Measurements from ENCODE around the gene DLK1.

The DLK1 gene

DNA sequence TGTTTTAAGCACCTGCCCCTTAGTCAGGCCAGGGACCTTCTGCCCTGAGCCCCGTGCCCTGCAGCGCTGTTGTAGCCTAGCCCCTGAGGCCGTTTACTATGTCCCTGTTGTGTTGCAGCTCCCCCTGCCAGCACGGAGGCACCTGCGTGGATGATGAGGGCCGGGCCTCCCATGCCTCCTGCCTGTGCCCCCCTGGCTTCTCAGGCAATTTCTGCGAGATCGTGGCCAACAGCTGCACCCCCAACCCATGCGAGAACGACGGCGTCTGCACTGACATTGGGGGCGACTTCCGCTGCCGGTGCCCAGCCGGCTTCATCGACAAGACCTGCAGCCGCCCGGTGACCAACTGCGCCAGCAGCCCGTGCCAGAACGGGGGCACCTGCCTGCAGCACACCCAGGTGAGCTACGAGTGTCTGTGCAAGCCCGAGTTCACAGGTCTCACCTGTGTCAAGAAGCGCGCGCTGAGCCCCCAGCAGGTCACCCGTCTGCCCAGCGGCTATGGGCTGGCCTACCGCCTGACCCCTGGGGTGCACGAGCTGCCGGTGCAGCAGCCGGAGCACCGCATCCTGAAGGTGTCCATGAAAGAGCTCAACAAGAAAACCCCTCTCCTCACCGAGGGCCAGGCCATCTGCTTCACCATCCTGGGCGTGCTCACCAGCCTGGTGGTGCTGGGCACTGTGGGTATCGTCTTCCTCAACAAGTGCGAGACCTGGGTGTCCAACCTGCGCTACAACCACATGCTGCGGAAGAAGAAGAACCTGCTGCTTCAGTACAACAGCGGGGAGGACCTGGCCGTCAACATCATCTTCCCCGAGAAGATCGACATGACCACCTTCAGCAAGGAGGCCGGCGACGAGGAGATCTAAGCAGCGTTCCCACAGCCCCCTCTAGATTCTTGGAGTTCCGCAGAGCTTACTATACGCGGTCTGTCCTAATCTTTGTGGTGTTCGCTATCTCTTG lies 7.6 kb downstream of the DLK1 start:
- no peak for DNase-seq

DNA sequence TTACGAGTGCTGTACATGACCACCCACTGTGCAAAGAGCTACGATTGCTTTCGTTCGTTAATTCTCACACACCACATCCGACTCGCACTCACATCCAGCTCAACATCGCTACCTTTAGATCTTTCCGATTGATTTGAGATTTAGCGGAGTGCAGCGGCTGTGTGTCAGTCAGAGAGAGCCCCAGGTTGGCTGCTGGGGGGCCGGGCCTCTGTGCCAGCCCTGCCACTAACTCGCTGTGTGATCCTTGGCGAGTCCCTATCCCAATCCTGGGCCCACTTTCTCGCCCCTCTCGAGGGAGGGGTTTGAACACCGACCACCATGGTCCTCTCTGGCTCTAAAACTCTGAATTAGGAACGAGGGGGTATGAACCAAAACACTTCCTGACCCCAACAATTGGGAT lies 8.6 kb downstream of the DLK1 start:
- DNase-seq = no peak

DNA sequence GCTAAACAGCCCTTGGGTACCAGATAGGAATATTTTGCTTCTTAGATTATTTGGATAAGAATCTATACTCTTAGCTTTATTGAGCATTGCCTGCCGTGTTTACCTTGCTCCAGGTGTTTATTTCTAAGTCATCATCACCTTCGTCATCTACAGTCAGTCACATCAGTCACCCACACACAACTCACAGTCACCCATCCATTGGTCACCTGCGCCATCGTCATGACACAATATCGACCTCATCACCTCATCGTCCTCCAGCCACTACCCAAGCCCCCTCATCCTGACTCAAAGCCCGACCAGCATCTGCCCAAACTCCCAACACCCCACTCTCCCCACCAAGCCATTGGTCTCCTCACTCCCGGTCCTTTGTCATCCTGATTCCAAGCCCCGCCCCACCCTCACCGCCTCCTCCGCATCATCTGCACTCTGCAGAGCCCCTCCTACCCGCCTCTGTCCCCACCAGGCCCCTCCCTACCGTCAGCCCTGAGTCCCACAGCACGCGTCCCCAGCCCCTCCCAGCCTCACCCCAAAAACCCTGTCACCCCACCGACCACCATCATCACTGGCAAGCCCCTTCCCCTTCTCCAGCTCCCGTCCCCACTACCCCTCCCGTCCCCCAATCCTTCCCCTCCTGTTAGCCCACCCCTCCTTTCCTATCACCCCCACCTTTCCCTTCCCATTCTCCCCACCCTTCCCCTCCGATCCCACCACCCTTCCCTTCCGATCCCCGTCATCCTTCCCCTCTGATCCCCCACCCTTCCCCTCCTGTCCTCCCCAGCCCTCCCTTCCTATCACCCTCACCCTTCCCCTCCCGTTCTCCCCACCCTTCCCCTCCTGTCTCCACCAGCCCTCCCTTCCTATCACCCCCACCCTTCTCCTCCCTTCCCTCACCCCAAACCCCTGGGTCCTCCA lies 9.8 kb downstream of the DLK1 start:
- no peak for DNase-seq

DNA sequence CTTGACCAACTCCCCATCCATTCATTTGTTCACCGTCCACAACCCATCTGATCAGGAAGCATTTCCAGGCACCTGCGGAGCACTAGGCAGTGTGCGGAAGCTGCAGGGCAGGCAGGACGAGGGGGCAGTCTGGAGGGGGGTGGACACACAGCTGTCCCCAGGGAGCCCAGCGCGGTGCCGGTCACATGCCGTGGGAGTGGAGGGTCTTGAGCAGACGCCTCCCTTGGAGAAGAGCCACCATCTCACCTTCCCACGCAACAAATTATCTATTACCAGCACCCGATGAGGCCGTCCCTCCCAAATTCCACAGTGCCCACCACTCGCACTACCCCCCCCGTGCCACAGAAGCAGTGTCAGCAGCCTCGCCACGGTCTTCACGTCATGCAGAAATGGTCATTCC lies 10.8 kb downstream of the DLK1 start:
- DNase-seq = no peak

DNA sequence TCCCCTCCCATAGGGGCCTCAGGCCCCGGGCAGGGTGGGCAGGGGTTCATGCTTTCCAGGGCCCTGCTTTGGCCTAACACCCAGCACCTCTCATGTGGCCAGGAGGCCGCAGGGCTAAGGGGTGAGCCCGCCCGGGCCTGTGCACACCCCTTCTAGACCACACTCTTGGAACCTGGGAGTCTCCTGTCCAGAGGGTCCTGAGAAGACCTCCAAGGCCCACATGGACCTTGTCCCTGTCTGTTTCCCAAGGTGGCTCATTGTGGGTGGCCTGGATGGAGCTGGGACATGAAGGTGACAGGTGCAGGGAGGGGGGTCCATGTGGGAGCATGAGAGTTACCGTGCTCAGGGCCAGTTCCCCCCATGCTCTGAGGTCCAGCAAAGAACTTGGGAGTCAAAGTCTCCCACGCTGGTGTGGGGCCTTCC lies 11.6 kb downstream of the DLK1 start:
- no peak for DNase-seq

DNA sequence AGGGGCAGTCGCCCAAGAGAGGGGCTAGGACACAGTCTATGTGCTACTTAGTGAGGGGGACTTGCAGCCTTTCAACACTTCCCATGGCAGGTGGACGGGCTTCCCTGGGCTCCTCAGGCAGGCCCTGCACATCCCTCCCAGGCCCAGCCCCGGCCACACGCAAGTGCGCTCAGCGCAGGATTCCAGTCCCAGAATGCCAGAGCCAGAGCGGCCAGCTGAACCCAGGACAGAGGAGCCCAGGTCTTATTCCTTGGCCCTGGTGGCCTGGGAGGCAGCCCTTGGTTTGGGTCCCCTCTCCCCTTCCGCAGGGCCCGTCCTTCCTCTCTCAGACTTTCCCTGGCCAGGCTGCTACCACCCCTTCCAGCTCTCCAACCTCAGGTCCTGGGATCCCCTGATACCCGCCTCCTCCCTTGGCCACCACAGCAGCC lies 12.0 kb downstream of the DLK1 start:
- DNase-seq = no peak

GRCh38 chr14:100739306-100739705 lies 12.6 kb downstream of the DLK1 start:
- no peak for DNase-seq

- no peak for DNase-seq
These were observed 13.6 kb downstream of the DLK1 start for GRCh38 chr14:100740196-100740825.

DNA sequence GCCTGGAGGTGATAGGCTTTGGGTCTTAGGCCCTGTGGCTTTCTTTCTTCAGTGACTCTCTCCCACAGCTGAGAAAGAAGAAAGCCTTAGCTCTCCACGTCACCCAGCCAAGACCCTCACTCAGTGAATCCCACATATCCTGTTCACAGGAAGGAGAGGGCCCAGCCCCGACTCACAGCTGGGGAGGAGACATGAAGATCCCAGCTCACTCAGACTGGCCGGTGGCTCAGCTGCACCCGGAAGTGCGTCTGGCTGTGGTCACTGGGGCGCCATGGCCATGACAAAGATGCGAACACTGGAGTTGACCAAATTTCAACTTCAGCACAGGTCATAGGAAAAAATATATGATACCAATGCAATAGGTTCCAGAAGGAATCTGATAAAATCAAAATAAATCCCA lies 14.2 kb downstream of the DLK1 start:
- no peak for DNase-seq

- DNase-seq = no peak
These were observed 15.3 kb downstream of the DLK1 start for GRCh38 chr14:100741966-100742365.

DNA sequence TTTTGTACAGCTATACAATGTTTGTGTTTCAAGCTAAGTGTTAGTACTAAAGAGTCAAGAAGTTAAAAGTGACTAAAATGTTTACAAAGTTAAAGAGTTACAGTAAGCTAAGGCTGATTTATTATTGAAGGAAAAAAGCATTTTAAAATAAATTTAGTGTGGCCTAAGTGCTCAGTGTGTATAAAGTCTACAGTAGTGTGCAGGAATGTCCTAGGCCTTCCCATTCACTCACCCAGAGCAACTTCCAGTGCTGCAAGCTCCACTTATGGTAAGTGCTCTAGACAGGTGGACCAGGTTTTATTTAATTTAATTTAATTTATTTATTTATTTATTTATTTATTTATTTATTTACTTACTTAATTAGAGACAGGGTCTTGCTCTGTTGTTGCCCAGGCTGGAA lies 19.6 kb downstream of the DLK1 start:
- DNase-seq = no peak

GRCh38 chr14:100747021-100747586 lies 20.4 kb downstream of the DLK1 start:
- DNase-seq = no peak

DNA sequence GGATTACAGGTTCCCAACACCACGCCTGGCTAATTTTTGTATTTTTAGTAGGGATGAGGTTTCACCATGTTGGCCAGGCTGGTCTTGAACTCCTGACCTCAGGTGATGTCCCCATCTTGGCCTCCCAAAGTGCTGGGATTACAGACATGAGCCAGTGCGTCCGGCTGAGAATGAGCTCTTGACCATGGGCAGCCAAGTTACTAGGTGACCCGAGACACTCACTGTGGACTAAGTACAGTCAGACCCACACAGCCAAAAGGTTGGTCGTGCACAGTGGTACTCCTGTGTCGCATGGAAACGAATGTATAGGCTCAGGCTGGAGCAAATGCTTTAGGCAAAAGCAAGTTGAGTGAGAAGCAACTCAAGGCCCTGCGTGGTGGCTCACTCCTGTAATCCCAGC lies 21.0 kb downstream of the DLK1 start:
- no peak for DNase-seq

DNA sequence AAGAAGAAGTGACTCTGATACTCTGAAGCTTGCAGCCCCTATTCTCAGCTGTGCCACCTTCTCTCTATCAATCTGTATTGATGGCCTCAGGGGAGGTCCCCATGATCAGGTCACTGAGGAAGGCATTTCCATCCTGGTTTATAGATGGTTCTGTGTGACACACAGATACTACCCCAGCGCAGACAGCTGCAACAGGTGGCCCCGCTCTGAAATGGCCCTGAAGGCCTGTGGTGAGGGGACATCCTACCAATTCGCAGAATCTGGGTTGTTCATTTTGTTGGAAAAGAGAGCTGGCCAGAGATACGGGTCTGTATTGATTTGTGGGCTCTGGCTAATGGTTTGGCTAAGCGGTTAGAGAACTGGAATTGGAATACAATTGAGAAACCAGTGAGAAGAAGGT lies 21.7 kb downstream of the DLK1 start:
- DNase-seq = no peak

DNA sequence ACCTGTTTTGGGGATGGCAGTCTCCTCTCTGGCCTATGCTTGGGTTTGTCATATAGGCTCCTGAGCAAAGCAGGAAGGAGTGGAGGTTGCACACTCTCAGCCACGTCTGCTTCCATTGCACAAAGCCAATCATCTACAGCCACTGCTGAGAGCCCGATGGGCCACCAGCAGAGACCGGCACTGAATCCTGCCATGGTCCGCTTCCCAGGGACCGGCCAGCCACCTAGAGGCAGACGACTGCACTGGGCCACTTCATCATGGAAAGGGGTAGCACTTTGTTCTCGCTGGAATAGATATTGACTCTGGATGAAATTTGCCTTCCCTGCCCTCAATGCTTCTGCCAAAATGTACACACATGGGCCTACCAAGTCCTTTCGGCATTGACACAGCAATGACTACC lies 22.3 kb downstream of the DLK1 start:
- no peak for DNase-seq

DNA sequence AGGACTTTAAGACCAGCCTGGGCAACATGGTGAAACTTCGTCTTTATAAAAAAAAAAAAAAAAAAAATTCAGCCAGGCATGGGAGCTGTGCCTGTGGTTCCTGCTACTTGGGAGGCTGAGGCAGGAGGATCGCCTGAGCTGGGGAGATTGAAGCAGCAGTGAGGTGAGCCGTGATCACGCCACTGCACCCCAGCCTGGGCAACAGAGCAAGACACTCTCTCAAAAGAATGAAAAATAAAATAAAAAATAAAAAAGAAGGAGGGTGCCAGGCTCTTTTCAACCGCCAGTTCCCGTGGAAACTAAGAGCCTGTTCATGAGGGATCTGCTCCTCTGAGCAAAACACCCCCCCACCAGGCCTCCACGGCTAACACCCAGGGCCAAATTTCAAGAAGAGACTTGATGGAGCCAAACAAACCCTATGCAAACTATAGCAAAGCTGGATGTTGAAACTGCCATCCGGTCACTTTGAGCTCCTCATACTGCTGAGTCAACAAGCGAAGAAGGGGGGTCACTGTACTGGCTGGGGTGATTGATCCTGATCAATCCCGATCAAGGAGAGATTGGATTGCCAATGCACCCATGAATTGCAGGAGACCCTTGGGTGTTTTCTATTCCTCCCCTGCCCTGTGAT lies 23.4 kb downstream of the DLK1 start:
- DNase-seq = no peak

DNA sequence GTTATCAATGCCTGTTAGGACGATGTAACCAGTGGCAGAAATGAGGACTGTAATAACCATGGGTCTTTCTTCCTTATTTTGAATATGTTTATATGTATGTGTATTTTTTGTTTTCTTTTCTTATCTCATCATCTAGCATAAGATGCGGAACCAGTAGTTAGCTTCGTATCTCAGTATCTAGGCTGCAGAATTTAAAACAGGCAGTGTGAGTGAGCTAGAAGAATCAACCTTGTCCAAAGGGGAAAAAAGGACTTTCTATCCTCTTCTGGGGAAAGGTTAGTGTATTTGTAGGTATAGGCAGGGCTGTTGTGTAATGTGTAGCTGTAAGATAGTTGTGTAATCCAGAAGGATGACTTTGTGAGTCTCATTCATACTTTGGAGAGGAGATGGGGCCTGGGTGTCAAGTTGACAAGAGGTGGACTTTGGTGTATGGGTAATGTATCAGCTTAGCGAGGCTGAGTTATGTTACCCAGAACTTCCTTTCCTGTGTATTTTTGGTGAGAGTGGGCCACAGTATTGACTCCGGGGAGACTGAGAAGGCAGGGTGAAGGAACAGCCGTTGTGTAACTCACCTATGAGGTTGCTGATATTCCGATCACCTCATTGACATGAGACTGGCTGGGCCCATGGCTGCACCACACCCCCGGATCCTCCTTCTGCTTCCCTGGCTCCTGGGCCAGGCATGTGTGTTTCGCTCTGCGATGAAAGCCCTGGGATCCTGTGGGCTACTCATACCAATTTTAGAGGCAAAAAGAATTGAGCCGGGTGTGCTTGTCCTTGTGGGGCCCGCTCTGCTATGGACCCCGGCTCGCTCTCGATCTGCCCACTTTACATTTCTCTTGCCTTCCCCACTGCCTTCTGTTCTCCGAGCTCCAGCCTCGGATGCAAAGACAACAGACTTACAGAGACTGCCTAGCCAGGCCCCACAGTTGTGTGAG lies 24.3 kb downstream of the DLK1 start:
- no peak for DNase-seq

GRCh38 chr14:100754020-100754419 lies 27.3 kb downstream of the DLK1 start:
- DNase-seq = no peak

DNA sequence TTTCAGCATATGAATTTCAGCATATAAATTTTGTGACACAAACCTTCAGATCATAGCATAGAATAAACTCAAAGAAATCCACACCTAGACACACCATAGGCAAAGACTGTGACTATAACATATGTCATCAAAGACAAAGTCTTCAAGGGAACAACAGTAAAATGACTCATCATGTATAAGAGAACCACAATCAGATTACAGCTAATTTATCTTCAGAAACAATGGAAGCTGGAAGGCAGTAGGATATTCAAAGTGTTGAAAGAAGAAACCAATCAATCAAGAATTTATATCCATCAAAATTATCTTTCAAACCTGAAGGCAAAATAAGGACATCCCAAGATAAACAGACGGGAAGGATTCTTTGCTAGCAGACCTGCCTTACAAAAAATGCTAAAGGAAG lies 29.0 kb downstream of the DLK1 start:
- no peak for DNase-seq

DNA sequence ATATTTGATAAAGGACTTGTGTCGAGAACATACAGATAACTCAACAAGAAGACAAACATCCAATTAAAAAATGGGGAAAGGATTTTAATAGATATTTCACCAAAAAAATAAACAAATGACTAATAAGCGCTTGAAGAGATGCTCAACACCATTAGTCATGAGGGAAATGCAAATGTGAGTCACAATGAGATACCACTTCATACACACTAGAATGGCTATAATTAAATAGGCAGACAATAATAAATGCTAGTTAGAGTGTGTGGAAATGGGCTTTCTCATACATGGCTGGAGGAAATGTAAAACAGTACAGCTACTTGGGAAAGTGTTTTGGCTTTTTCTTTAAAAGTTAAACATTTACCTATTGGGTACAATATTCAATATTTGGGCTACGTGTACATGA lies 34.8 kb downstream of the DLK1 start:
- DNase-seq = no peak

- no peak for DNase-seq
These were observed 35.4 kb downstream of the DLK1 start for GRCh38 chr14:100762089-100762515.

Measured in CD4-positive, alpha-beta T cell treated with Interleukin-4 for 1 hour (primary cell).